Prostate gland (tissue), 2 donors: ENCODE measurements around the gene GEMIN7.

Experiments
- POLR2A ChIP-seq: fragments of 450-650 bp; IDR thresholded peaks from one replicate; pipeline ENCODE4 v1.6.1; 2016; ENCODE audit warnings: antibody characterized with exemption, mild to moderate bottlenecking
- POLR2AphosphoS5 ChIP-seq: sonication (generic); formaldehyde crosslinking; IDR thresholded peaks from one replicate; pipeline ENCODE4 v1.6.1; 2017; ENCODE audit warnings: antibody characterized with exemption
- TF ChIP-seq, protein P1 (sequence below), 4 experiments: fragments of 200-600 bp in 2 of 4; fragments of 450-650 bp in 2 of 4; sonication (generic) in 2 of 4; IDR thresholded peaks; 1 replicate in 3 of 4; 2 replicates in 1 of 4; pipeline ENCODE4 v1.5.1; 2016 to 2019; ENCODE audit warnings: antibody characterized with exemption in 4 of 4, mild to moderate bottlenecking in 2 of 4, moderate library complexity in 2 of 4

DNA sequence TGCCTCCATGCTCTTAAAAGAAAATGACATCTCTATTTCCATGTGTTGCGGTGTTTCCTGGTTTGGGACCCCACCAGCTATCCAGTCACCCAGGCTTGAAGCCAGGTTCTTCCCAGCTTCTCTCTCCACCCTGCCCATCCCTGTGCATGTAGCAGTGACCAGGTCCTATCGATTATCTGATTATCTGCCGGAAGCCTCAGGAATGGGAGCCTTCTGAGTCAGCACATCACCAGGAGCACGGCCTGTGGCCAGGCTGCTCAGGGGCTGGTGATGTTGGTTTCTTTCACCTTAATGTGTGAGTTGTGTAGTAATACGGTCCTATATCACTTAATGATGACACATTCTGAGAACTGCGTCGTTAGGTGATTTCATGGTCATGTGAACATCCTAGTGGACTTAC is 47.6 kb downstream of the GEMIN7 start:
- TF ChIP-seq, protein P1, sequence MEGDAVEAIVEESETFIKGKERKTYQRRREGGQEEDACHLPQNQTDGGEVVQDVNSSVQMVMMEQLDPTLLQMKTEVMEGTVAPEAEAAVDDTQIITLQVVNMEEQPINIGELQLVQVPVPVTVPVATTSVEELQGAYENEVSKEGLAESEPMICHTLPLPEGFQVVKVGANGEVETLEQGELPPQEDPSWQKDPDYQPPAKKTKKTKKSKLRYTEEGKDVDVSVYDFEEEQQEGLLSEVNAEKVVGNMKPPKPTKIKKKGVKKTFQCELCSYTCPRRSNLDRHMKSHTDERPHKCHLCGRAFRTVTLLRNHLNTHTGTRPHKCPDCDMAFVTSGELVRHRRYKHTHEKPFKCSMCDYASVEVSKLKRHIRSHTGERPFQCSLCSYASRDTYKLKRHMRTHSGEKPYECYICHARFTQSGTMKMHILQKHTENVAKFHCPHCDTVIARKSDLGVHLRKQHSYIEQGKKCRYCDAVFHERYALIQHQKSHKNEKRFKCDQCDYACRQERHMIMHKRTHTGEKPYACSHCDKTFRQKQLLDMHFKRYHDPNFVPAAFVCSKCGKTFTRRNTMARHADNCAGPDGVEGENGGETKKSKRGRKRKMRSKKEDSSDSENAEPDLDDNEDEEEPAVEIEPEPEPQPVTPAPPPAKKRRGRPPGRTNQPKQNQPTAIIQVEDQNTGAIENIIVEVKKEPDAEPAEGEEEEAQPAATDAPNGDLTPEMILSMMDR (IDR thresholded peaks at IDR 0.05), result no peak
- no peak for TF ChIP-seq POLR2A
- TF ChIP-seq POLR2AphosphoS5, result no peak
